AML-193 (cell line): ENCODE measurements around the gene SELENOK.
"Not testable (repeated sequence)": the region's sequence is repeated elsewhere in the genome, so short reads cannot be mapped to it uniquely, and the experiment has no call there.

ENCODE experiments used
- DNase-seq, 2 experiments: peaks; one replicate each; lab custom pipeline; 2025; lab: John Stamatoyannopoulos, UW

The SELENOK gene

GRCh38 chr3:53891497-53892285 lies at the start of gene SELENOK:
Gene SELENOK (minus strand): TSS chr3:53891859.
- DNase-seq = peak; percentile 100

GRCh38 chr3:53941184-53941583 lies 49.5 kb upstream of the SELENOK start:
- DNase-seq = no peak

DNA sequence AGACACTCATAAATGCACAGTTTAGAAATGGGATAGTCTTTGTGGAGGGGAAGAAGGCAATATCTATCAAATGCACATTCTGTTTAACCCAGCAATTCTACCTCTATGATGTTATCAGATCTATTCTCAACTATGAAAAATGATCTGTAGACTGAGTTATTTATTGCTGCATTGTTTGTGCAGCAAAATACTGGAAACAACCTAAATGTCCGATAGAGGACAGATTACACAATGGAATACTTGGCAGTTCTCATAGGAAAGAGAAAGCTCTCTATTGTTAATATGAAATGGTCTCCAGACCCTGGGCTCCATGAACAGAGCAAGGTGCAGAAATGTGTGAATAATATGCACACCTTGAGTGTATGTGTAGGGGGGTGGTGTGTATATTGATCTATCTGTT lies 49.0 kb upstream of the SELENOK start:
- DNase-seq = no peak

DNA sequence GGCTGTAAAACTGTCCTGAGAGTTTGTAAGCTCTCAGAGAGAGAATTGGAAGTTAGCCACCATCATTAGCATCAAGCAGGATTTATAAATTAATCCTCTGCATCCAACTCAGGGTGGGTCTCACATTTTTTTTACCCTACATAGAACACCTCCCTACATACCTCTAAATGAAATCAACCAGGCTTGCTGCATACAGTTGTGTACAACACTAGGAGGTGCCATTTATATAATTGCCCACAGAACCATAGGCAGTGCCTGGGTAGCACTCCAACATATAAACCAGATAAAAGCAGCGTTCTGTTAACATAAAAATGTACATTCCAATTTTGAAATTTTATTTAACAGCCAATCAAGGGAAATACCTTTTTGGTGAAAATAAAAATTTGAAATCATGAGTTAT lies 48.2 kb upstream of the SELENOK start:
- DNase-seq = no peak

GRCh38 chr3:53939086-53939582 lies 47.5 kb upstream of the SELENOK start:
- no peak for DNase-seq

DNA sequence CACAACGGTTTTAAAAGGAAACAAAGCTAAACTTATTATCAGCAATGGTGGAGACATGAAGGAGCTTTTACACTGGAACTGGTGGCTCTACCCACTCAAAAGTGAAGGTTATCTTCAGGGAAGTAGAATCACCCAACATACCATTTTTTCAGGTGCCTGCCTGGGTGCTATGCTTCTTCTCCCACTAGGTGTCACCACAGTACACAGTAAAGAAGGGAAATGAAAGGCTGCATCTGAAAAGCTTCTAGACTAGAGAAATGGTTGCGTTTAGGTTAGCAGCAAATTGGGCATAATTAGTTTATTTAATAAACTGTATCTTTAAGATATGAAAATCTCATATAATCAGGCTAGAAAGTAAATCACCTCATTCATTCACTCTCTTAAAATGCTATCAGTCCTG lies 47.0 kb upstream of the SELENOK start:
- DNase-seq = peak; percentile 59 to 76

- DNase-seq = no peak
These were observed 44.7 kb upstream of the SELENOK start for GRCh38 chr3:53936347-53936746.

GRCh38 chr3:53935283-53935901 lies 43.7 kb upstream of the SELENOK start:
- DNase-seq = no peak

- DNase-seq = not testable (repeated sequence)
These were observed 35.7 kb upstream of the SELENOK start for GRCh38 chr3:53927208-53927872.

DNA sequence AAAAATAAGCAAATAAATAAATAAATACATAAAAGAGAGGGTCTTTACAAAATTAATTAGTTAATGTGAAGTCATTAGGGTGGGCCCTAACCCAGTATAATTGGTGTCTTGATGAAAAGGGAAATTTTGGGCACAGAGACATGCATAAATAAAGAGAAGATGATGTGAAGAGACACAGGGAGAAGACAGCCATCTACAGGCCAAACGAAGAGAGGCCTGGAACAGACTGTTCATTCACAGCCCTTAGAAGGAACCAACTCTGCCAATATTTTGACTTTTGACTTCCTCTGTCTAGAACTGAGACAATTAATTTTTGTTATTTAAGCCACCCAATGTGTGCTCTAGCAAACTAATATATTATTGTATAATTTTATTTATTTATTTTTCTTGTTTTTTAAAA lies 29.6 kb upstream of the SELENOK start:
- DNase-seq = peak; percentile 29 to 46

GRCh38 chr3:53919741-53920140 lies 28.1 kb upstream of the SELENOK start:
- DNase-seq = no peak

- no peak for DNase-seq
These were observed 21.7 kb upstream of the SELENOK start for GRCh38 chr3:53913401-53913800.

GRCh38 chr3:53902711-53903110 lies 11.1 kb upstream of the SELENOK start:
- DNase-seq = no peak

- DNase-seq = no peak
These were observed 10.4 kb upstream of the SELENOK start for GRCh38 chr3:53902067-53902466.

GRCh38 chr3:53900666-53901331 lies 9.1 kb upstream of the SELENOK start:
- DNase-seq = no peak

DNA sequence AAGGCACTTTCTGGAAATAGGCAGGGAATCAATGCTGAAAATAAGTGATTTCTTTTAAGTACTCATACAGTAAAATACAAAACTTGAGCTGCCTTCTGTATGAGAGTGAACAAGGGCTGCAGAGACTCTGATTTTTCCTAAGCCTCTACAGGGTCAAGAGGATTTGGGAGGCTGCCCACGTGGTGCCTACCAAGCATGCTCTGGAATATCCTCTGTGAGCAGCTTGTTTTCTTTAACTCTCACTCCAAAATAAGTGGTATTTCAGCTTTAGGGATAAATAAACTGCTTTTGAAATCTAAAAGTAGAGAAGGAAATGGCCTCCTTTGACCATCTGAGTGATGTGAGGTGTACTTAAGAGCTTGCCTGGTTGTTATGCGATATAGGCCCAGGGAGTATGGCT lies 8.1 kb upstream of the SELENOK start:
- no peak for DNase-seq

- no peak for DNase-seq
These were observed 603 bp upstream of the SELENOK start for GRCh38 chr3:53892286-53892637.

DNA sequence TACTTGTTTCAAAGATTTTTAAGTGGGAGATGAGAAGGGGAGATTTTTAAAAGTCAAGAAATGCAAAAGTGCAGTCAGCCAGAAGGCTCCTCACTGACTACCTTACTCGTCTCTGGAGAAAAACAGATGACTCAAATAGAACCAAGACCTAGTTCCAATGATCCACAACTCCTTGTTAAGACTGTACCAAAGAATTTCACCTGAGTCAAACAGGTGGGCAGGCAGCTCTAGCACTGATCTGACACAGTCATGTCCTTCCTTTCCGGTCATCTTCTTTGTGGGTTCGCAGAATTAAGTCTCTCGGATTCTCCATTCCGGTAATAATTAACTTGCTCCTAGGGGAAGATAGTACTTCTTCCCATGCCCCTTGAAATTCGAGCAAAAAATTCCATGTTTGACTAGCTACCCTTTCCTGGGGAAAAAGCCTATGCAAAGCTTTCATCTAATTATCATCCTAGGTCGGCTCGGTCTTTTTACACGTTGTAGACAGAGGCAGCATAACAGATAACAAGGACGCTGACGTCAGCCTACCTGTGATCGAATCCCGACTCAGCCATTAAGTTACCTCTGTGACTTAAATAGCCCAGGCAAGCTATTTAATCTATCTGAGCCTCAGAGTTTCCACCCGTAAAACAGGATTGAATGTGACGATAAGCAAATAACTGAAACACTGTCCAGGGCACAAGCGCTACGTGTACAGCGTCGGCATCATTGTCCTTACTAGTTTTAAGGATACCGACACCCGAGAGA lies 758 bp downstream of the SELENOK start:
- DNase-seq = peak in 1 of 2 experiments; percentile 15

DNA sequence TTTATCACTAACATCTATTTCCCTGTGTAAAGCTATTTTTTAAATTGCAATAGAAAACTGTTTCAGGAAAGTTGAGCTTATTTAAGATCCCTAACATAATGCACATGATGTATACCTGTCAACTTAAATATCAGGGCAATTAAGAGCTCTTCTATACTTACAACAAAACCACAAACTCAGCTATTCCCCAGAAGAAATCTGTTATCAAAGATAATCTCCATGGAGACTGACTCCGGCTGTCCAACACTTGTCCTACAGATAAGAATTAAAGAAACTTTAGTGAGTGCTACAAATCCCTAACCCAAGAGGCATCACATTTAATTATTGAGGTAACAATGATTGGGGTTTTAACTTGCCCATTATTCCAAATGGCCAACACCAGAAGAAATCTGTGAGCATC lies 3.4 kb downstream of the SELENOK start:
- no peak for DNase-seq

- DNase-seq = no peak
These were observed 4.2 kb downstream of the SELENOK start for GRCh38 chr3:53887446-53887845.

DNA sequence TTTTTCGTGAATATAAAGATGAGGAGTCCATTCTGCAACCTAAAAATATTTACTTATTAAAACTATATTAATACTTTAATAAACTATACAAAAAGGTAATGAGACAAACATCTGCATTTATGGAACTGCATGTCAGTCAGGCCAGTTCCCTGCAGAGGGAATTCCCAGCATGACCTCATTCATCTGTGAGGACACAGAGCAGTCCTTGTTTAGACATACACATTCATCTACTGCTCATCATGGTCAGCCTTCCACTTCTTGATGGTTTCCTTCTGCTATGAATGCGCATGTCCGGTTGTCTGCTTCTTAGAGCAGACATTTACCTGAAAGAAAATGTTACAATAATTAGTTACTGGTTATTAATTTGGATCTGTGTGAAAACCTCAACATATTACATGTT lies 6.4 kb downstream of the SELENOK start:
- no peak for DNase-seq

- no peak for DNase-seq
These were observed 7.0 kb downstream of the SELENOK start for GRCh38 chr3:53884623-53885022.
